VCaP (cell line): Measurements from ENCODE around the gene TSSK6.
A peak's percentile ranks its signal among the peaks of the same experiment; 100 is the strongest.

Source experiments
- H3K27ac ChIP-seq: fragments of 450-650 bp; 2 replicates; pipeline ENCODE4 v1.5.1; 2017
- TF ChIP-seq, protein P1 (sequence below): fragments of 450-650 bp; conservative IDR thresholded peaks from 2 replicates; pipeline ENCODE4 v1.5.1; 2017; ENCODE audit warnings: mild to moderate bottlenecking, moderate library complexity

TSSK6 gene

DNA sequence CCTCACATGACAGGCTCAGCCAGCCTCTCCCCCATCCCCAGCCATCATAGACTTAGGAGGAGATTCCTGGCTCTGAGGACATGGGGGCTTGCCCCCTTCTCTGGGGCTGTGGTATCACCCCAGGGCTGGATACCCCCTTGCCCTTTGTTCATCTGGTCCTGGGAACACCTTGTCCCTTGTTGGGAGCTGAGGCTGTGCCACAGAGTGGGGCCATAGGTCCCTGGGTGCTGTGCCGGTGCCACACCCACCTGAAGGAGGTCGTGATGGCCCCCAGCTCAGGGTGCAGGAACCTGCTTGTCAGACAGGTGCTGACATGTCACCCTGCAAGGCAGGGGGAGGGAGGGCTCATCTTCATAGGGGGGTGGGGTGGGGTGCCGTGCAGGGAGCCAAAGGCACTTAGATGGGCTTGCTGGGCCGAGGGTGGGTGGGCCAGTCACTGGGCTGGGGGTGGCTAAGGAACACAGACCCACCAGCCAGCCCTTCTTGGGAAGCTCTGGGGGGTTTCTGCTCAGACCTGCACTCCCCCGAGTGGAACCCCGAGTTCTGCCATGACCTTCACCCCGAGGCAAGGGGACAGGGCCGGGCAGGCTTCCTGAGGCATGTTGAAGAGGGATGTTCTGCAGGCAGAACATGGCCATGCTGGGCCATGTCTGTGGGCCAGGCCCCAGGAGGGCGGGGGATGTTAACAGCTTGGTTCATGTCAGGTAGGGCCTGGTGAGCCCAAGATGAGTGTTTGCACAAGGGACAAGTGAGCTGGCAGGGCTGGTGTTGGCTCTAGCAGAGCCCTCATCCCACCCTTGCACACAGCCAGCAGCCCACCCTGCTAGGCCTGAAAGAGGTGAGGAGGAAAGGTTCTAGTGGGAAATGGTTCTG lies 28.0 kb downstream of the TSSK6 start:
- peak overlapping the region; percentile 72 for H3K27ac ChIP-seq
- TF ChIP-seq, protein P1, sequence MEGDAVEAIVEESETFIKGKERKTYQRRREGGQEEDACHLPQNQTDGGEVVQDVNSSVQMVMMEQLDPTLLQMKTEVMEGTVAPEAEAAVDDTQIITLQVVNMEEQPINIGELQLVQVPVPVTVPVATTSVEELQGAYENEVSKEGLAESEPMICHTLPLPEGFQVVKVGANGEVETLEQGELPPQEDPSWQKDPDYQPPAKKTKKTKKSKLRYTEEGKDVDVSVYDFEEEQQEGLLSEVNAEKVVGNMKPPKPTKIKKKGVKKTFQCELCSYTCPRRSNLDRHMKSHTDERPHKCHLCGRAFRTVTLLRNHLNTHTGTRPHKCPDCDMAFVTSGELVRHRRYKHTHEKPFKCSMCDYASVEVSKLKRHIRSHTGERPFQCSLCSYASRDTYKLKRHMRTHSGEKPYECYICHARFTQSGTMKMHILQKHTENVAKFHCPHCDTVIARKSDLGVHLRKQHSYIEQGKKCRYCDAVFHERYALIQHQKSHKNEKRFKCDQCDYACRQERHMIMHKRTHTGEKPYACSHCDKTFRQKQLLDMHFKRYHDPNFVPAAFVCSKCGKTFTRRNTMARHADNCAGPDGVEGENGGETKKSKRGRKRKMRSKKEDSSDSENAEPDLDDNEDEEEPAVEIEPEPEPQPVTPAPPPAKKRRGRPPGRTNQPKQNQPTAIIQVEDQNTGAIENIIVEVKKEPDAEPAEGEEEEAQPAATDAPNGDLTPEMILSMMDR = no peak

DNA sequence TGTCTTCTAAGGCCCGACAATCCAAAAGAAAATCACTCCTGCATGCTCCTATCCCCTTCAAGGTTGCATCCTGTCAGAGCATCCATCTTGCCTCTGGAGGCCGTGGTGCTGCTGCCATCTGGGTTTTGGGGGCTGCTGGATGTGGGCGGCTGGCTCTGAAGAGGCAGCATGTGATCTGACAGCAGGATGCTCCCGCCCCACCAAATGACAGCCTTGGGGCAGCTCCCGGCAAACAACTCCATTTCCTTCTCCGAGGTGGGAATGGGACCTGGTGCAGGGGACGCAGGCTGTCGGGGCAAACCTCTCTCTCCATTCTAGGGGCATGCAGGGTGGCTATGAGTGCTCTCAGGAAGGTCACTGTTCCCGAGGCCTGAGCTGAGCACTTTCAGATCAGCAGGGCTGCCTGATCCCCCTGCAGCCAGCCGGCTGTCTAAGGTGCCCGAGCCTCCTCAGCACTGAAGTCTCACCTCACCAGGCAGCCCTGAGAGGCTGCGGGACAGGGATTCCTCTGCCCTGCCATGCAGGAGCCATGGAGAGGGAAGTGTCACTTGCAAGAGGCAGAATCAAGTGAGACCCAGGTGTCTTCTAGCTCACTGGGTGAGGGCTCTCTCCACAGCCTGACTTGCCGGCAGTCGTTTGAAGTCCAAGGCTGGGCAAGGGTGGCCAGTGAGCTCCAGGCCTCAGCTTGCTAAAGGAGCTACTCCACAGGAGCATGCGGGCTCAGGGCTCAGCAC lies 28.8 kb downstream of the TSSK6 start:
- peak overlapping the region; percentile 72 for H3K27ac ChIP-seq
- TF ChIP-seq, protein P1 = no peak

DNA sequence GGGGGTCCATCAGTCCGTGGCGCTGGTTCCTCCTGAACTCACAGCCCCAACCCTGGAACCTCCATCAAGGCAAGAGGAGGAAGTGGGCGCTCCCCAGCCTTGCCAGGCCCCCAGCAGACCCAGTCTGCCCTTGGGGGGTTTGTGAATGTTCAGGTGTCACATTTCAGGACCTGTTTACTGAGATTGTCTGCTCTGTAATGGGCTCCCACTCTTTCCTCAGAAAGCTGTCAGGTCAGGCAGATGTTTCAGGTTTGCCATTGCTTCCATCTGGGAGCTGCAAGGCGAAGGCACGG lies 29.4 kb downstream of the TSSK6 start:
- no peak overlapping the region for H3K27ac ChIP-seq

DNA sequence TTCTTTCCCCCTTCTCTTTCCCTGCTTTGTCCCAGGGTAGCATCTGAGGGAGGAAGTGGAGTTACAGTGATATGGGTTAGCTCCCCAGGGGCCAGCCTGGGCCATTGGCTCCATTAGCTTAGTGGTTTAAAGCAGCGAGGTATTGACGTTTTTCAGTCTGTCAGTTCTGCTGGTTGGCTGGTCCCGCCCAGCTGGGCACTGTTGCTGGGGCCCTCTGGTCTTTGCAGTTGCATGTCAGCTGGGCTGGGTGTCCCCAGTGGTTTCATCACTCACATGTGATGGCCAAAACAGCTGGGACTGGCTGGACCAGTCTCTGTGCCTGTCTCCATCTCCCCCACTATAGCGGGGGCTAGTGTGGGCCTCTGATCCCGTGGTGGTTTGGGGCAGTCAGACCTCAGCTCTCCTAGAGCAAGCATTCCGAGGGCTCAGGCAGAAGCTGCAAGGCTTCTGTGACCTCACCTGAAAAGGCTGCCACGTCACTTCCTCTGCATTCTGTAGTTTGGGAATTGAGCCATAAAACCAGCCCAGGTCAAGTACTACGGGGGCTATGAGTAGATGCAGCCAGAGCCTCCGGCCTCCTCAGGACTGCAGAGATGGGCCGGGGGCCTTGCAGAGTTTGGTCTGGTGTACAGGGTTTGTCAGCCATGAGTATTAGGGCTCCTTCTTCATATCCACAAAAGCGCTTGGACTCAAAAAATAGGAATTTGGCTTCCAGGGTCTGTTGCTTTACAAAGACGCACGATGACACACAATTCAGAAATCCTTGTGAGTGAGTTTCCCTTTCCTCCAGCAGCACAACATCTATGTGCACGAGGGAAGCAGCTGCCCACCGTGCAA lies 30.0 kb downstream of the TSSK6 start:
- H3K27ac ChIP-seq = no peak overlapping the region
- TF ChIP-seq, protein P1 = no peak

More for the DNA sequence above, 29.4 kb downstream of the TSSK6 start:
- TF ChIP-seq, protein P1 = no peak

DNA sequence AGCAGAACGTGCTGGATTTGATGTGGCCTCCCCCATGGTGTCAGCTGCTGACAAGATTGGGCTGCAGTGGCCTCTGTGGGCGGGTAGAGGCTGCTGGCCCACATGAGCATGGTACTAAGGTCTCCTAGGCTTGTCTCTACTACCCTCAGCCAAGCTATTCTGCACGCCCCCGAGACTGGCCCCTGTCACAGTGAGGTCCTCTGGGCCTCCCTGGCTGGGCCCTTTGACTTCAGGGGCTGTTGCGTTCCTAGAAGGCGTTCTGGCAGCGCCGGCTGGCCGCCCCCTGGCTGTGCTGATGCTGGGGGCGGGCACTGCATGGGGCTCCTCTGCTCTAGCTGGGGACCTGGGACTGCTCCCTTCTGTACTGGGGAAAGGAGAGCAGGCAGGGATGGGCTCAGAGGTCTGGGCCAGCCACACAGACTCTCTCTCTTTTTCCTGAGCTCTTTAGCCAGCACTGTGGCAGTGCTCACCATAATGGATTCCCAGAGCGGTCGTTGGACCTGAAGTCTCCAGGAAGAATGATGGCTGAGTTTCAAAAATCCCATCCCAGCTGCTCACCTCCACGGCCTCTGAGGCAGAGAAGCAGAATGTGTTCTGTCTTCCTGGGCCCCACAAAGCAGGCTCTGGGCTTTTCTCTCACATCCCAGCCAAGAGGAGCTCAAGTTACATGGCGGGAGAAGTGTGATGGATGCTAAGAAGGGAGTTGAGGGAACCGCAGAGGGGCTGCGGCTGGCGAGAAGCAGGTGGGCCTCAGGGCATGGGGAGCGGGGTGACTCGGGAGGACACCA lies 32.3 kb downstream of the TSSK6 start:
- TF ChIP-seq, protein P1 = no peak

DNA sequence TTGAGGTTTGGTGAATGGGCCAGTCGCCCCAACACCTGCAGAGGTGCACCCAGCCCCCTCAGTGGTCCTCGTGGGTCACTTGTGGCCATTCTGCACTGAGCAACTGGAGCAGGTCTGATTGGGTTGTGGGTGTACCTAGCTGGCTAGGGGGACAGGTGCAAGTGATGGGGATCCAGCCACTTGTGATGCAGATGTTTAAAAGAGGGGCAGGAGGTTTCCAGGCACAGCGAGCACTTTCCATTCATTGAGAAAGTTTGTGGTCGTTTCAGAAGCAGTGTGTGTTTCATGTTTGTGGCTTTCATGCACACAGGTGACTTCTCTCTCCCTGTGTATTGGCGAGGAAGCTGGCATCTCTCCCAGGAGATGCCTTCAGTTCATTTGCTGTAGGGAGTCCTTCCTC lies 34.7 kb downstream of the TSSK6 start:
- H3K27ac ChIP-seq = no peak overlapping the region
- TF ChIP-seq, protein P1 = no peak

More for the DNA sequence above, 32.3 kb downstream of the TSSK6 start:
- no peak overlapping the region for H3K27ac ChIP-seq
